Activated T-helper 1 cell treated with Interleukin-2 at 50 U/mL for 16 hours (primary cell): ENCODE data around the gene ARHGEF19.
"Not testable (repeated sequence)": the region's sequence is repeated elsewhere in the genome, so short reads cannot be mapped to it uniquely, and the experiment has no call there.

Experiments
- DNase-seq: peaks from one replicate; pipeline ENCODE4 v3.0.0-alpha.2; 2020; ENCODE audit warnings: low read depth

The ARHGEF19 gene

DNA sequence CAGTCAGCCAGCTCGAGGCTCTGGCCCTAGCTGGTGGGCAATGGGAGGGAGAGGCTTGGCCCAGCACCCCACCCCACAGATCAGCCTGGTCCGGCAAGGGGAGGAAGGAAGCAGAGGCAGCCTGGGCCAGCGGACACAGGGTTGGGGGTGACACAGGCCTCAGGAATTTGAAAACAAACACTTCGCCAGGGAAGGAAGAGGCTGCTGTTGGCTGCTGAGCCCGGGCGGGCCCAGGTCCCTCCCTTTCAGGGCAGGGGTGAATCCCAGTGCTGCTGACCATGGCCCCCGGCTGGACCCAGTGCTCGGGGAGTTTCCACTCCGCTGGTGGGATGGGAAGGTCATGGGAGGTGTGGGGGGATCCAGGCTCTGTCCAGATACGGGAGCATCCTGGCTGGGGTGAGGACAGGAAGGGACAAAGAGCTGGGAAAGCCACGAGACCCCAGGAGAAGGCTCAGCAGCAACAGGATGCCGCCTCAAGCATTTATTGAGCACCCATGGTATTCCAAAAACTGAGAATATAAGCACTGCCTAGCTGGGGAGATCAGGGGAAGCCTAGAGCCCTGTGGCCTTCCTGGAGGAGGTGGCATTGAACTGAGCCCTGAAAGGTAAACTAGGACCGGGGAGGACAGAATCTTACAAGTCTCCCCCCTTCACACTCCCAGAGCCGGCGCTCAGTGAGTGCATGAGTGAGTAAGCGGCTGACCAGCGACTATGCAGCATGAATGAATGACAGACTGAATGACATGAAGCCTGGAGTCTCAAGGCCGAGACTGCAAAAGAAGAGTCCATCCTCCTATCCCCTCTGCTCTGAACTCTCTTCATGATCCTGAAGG lies 30.3 kb downstream of the ARHGEF19 start:
- no peak for DNase-seq

DNA sequence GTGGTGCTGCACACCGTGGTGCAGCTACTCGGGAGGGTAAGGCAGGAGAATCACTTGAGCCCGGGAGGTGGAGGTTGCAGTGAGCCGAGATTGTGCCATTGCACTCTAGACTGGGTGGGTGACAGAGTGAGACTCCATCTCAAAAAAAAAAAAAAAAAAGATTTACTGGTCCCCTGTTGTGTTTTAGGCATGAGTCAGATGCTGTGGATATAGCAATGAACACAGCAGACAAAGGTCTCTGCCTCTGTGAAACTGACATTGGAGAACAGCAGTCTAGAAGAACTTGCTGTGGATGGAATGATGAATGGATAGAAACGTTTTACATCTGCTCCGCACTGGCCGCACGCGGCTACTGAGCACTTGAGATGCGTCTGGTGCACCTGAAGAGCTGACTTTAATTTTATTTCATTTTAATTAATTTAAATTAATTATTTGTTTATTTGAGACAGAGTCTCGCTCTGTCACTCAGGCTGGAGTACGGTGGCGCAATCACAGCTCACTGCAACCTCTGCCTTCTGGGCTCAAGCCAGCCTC lies 32.1 kb downstream of the ARHGEF19 start:
- no peak for DNase-seq

GRCh38 chr1:16178596-16179497 lies 33.6 kb downstream of the ARHGEF19 start:
- no peak for DNase-seq

- DNase-seq, result no peak
Observed at GRCh38 chr1:16177306-16177705, 35.1 kb downstream of the ARHGEF19 start.

GRCh38 chr1:16176653-16177052 lies 35.8 kb downstream of the ARHGEF19 start:
- DNase-seq, result no peak

DNA sequence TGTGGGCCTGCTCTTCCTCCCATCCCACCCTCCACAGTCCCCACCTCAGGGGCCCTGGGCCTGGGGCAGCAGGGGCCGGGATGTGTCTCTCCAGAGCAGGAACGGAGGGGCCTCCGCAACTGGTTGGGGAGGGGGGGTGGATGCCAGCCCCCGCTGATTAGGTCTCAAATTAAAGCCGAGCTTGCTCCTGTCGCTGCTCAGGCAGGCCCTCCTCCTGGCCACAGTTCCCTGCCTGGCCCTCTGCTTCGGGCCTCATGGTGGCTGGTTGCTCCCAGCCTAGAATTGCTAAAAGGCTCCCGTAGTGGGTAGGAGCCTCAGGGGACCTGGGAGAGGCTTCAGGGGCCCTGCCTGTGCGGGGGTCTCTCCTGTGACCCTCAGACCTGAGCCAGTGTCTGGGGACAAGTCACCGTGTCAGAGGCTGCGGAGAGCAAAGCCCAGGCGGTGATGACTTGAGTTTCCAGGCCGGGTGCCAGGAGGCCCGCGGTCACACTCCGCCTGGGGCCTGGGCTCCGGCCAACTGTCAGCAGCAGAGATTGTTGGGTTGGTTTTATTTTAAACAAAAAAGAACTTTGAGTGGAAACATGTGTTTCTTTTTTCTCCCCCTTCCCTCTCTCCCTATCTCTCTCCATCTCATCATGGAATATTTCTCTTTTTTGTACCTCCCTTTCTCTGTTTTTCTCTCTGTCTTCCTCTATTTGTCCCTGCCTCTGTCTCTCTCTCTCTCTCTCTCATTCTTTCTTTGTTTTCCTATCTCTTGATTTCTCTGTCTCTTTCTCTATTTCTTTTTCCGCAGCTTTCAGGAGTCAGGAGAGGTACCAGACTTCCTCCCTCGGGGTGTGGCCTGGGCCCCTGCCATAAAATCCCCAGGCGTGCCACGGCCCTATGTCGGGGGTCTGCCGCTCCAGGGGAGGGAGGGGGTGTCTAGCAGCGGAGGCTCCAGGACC lies 36.6 kb downstream of the ARHGEF19 start:
- no peak for DNase-seq

GRCh38 chr1:16174886-16175598 lies 37.4 kb downstream of the ARHGEF19 start:
- DNase-seq, result no peak

- DNase-seq, result no peak
Observed at GRCh38 chr1:16174261-16174868, 38.1 kb downstream of the ARHGEF19 start.

DNA sequence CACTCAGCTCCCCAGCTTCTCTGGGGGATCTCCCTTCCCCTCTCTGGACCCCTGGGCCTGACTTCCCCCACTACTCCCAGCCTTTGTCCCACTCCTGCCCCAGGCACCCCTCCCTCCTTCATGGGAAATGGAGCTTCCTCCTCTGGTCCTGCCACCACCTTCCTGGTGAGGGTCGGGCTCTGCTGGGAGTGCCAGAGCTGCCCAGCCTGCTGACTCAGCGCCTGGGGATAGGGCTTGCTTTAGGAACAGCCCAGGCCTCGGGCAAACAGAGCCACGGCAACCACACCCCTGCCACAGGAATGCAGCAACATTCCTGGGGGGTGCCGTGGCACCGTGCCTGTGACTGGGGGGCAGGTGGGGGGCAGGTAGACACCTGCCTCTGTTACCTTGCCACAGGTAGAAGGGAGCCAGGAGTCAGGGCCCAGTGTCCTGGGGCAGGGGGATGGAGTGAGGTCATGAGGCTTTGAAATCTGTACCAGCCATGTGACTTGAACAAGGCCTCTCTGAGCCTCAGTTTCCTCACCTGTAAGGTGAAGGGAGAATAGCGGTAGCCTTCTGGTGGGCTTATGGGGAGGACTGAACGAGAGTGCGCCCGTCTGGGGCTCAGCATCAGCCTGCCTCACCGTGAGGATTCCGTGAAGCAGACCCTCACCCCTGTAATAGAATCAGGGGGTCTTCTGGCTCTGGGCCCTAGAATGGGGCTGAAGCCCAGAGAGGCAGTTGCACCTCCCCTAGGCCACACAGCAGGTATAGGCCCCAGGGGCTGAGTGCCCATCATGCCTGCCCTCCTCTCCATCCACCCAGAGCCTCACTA lies 38.8 kb downstream of the ARHGEF19 start:
- no peak for DNase-seq

GRCh38 chr1:16172964-16173446 lies 39.4 kb downstream of the ARHGEF19 start:
- no peak for DNase-seq

GRCh38 chr1:16172218-16172830 lies 40.1 kb downstream of the ARHGEF19 start:
- no peak for DNase-seq

- DNase-seq, result no peak
Observed at GRCh38 chr1:16171314-16172151, 40.9 kb downstream of the ARHGEF19 start.

DNA sequence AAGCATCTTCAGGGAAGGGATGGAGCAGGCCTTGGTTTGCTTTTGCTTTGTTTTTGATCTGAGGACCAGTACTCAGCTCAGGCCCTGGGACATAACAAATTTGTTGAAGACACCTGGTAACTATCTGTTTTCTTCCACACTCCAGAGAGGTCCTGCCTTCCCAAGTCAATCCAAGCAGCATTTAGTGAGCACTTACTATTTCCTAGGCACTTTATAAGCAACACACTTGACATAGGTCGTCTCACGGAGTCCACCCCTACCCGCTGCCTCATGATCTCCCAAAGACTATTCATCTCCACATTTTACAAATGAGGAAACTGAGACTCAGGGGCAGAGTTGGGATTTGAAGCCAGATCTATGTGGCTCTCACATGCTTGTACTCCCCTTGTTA lies 42.2 kb downstream of the ARHGEF19 start:
- DNase-seq, result no peak

DNA sequence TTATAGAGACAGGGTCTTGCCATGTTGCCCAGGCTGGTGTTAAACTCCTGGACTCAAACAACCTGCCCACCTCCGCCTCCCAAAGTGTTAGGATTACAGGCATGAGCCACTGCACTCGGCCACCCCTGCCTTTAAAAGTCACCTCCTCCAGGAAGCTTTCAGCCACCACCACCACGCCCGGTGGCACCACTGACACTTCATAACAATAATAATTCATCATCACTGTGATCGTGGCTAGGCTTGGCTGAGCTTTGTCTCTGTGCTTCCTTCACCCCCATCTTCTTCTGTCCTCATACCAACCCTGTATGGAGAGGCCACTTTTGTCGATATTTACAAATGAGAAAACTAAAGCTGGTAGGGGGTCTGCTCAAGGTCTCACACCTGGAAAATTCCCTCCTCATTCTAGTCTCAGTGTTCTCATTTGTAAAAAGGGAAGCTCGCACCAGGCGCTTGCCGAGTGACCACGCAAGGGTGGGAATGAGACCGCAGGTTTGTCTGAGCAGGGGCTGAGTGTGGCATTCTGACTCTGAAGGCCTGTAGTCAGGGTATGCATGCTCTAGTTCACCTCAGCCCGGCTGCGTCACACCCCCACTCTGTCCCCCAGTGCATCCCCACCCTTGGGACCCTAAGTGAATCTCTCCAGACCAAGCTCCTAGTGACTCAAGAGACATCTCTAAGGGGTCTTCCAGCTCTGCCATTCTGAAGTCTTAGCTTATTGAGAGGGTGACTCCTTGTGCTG lies 43.7 kb downstream of the ARHGEF19 start:
- DNase-seq, result no peak

- DNase-seq, result not testable (repeated sequence)
Observed at GRCh38 chr1:16168144-16168495, 44.3 kb downstream of the ARHGEF19 start.

DNA sequence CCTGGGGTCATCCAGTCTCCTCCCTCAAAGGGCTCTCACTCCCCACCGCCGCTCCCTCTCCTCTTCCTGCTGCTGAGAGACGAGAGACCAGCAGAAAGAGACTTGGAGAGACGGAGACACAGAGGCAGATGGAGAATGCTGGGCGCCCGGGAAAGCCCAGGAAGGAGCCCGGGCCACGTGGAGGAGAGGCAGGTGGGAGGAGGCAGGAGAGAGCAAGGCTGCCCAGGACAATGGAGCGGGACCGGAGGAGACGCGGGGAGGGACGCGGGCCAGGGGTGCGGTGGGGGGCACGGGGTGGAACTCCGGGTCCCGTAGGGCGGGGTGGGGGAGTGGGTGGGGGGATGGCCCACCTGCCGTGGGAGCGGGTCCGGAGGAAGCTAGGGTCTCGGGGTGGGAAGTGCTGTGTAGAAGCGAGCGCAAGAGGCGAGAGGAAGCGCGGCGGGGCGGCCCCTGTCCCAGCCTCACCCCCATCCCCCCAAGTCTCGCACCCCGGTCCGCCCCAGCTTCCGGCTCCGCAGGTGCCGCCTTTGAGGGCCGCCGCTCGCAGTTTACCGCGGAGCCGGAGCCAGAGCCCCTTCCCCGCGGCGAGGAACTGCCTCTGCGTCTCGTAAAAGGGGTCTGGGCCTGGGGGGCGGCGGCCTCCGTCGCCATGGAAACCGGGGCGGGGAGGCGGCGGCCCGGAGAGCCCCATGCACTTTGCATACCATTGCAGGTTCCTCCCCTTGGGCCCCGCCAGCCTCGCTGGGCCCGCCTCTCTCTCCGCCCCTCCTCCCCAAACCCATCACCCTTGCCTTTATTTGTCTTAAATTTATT lies 44.9 kb downstream of the ARHGEF19 start:
- peak; percentile 51 for DNase-seq

DNA sequence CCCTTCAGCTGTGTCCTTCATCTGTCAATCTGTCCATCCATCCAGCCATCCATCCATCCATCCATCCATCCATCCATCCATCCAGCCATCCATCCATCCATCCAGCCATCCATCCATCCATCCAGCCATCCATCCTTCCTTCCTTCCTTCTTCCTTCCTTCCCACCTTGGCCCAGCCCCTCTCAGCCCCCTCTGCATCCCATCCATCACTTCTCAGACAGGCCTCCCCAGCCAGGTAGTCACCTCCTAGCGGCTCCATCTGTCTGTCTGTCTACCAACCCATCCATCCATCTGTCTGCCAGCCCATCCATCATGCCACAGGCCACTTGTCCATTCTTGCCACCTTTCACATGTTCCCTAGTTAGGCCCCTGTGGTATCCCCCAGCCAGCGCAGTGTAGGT lies 46.3 kb downstream of the ARHGEF19 start:
- DNase-seq, result no peak
